IMR-90 (cell line): ENCODE measurements around the gene RBKS. TPM values are rescaled to one million over a fixed set of nuclear protein-coding genes. Genes with fewer than 3 reads are reported as not detected.

Source experiments
- ATAC-seq: fragments of 200-7000 bp; cut with Tn5 transposase; 2 replicates; pipeline ENCODE4 v1.9.1; 2020; ENCODE audit warnings: low read depth, mild to moderate bottlenecking, moderate library complexity
- BruUV-seq: library from RNA; stranded (reverse); fragments of 400-500 nt; replicated peaks from 2 replicates; lab custom pipeline; 2021; lab: Mats Ljungman, UMichigan
- CTCF ChIA-PET: fragments of 300-600 bp; formaldehyde crosslinking; extraction: SDS; loops from one replicate; lab custom pipeline; 2021; ENCODE audit warnings: antibody characterized with exemption; lab: Yijun Ruan, JAX
- POLR2A ChIA-PET: fragments of 300-600 bp; sonication (Branson Sonifier 250); formaldehyde crosslinking; loops from one replicate; lab custom pipeline; 2022; ENCODE audit warnings: antibody characterized with exemption; ENCODE audit not compliant: unreplicated experiment; lab: Charles Lee
- DNase-seq: peaks from one replicate; pipeline ENCODE4 v3.0.0; 2013
- H2AFZ ChIP-seq: replicated peaks from 2 replicates; pipeline ENCODE3; 2013; ENCODE audit warnings: low read length, mild to moderate bottlenecking; ENCODE audit not compliant: poor library complexity
- H2AK5ac ChIP-seq: 2 replicates; pipeline ENCODE4 v1.6.1; 2013; ENCODE audit warnings: low read depth, low read length, inconsistent platforms
- H2AK9ac ChIP-seq: replicated peaks from 2 replicates; pipeline ENCODE3; 2013; ENCODE audit warnings: mild to moderate bottlenecking, low read depth, low read length, moderate library complexity; ENCODE audit not compliant: poor library complexity
- H2BK120ac ChIP-seq: 2 replicates; pipeline ENCODE4 v1.6.1; 2013; ENCODE audit warnings: low read depth, low read length, inconsistent platforms
- H2BK15ac ChIP-seq: 3 replicates; pipeline ENCODE4 v1.6.1; 2013; ENCODE audit warnings: low read depth, low read length, inconsistent platforms
- H2BK20ac ChIP-seq: 2 replicates; pipeline ENCODE4 v1.6.1; 2013; ENCODE audit warnings: low read depth, mild to moderate bottlenecking, inconsistent platforms, low read length, moderate library complexity
- H2BK5ac ChIP-seq: 2 replicates; pipeline ENCODE4 v1.6.1; 2013; ENCODE audit warnings: mild to moderate bottlenecking, low read depth, low read length, inconsistent platforms; ENCODE audit not compliant: poor library complexity, severe bottlenecking
- H3K14ac ChIP-seq: replicated peaks from 2 replicates; pipeline ENCODE4 v1.6.1; 2013; ENCODE audit warnings: low read depth, low read length, inconsistent platforms
- H3K18ac ChIP-seq: 2 replicates; pipeline ENCODE4 v1.6.1; 2013; ENCODE audit warnings: low read depth, low read length, control low read depth
- H3K23ac ChIP-seq: 2 replicates; pipeline ENCODE4 v1.6.1; 2013; ENCODE audit warnings: low read depth, low read length, inconsistent platforms
- H3K27ac ChIP-seq: 2 replicates; pipeline ENCODE4 v1.5.1; 2013; ENCODE audit warnings: mild to moderate bottlenecking, control low read depth, low read length; ENCODE audit not compliant: insufficient read depth
- H3K27me3 ChIP-seq: 2 replicates; pipeline ENCODE4 v1.6.1; 2013; ENCODE audit warnings: low read length; ENCODE audit not compliant: control insufficient read depth, insufficient read depth
- H3K36me3 ChIP-seq: 2 replicates; pipeline ENCODE4 v1.6.1; 2013; ENCODE audit warnings: low read length, mixed read lengths; ENCODE audit not compliant: control insufficient read depth, insufficient read depth
- H3K4ac ChIP-seq: 2 replicates; pipeline ENCODE4 v1.6.1; 2013; ENCODE audit warnings: low read depth, low read length, inconsistent platforms
- H3K4me1 ChIP-seq: 2 replicates; pipeline ENCODE4 v1.6.1; 2013; ENCODE audit warnings: low read length, mixed read lengths; ENCODE audit not compliant: control insufficient read depth, insufficient read depth
- H3K4me2 ChIP-seq: 2 replicates; pipeline ENCODE4 v1.6.1; 2013; ENCODE audit warnings: low read depth, mild to moderate bottlenecking, control low read depth, low read length, moderate library complexity
- H3K4me3 ChIP-seq: 2 replicates; pipeline ENCODE4 v1.5.1; 2013; ENCODE audit warnings: low read depth, mild to moderate bottlenecking, control low read depth, low read length, moderate library complexity; ENCODE audit not compliant: insufficient read depth
- H3K56ac ChIP-seq: 2 replicates; pipeline ENCODE4 v1.6.1; 2013; ENCODE audit warnings: low read length, inconsistent platforms; ENCODE audit not compliant: insufficient read depth; ENCODE audit errors: extremely low read depth
- H3K79me1 ChIP-seq, 2 experiments: 2 replicates each; pipeline ENCODE4 v1.6.1; 2013; ENCODE audit warnings: low read length in 2 of 2, inconsistent platforms in 1 of 2, low read depth in 1 of 2
- H3K9ac ChIP-seq: 2 replicates; pipeline ENCODE4 v1.6.1; 2013; ENCODE audit warnings: low read depth, low read length, control low read depth
- H3K9me1 ChIP-seq: 2 replicates; pipeline ENCODE4 v1.6.1; 2013; ENCODE audit warnings: low read length, inconsistent platforms; ENCODE audit not compliant: insufficient read depth
- H3K9me3 ChIP-seq: 2 replicates; pipeline ENCODE4 v1.6.1; 2013; ENCODE audit warnings: low read length; ENCODE audit not compliant: control insufficient read depth, insufficient read depth
- H4K20me1 ChIP-seq: 2 replicates; pipeline ENCODE4 v1.6.1; 2013; ENCODE audit warnings: low read length, inconsistent platforms; ENCODE audit not compliant: insufficient read depth
- H4K5ac ChIP-seq: 2 replicates; pipeline ENCODE4 v1.6.1; 2013; ENCODE audit warnings: mild to moderate bottlenecking, low read depth, low read length, control low read depth
- H4K8ac ChIP-seq, 2 experiments: 2 replicates each; pipeline ENCODE4 v1.6.1; 2013; ENCODE audit warnings: low read depth in 2 of 2, low read length in 2 of 2, control low read depth in 1 of 2, inconsistent platforms in 1 of 2
- H4K91ac ChIP-seq: 2 replicates; pipeline ENCODE4 v1.6.1; 2013; ENCODE audit warnings: low read depth, low read length, inconsistent platforms; ENCODE audit not compliant: insufficient read depth
- BHLHE40 ChIP-seq: fragments of 150-350 bp; IDR thresholded peaks from 2 replicates; pipeline ENCODE4 v1.6.1; 2016; ENCODE audit warnings: mild to moderate bottlenecking, low read depth, low read length
- CEBPB ChIP-seq: IDR thresholded peaks from 2 replicates; pipeline ENCODE4 v1.6.1; 2012; ENCODE audit warnings: low read depth, low read length, improper control_type of control experiment
- CHD1 ChIP-seq: IDR thresholded peaks from 2 replicates; pipeline ENCODE4 v1.6.1; 2012; ENCODE audit warnings: low read depth, low read length, improper control_type of control experiment
- FOS ChIP-seq: fragments of 150-350 bp; IDR thresholded peaks from 2 replicates; pipeline ENCODE4 v1.6.1; 2016; ENCODE audit warnings: low read depth, low read length
- MAFK ChIP-seq: IDR thresholded peaks from 2 replicates; pipeline ENCODE4 v1.6.1; 2012; ENCODE audit warnings: low read depth, low read length, improper control_type of control experiment
- MAZ ChIP-seq: IDR thresholded peaks from 2 replicates; pipeline ENCODE4 v1.6.1; 2012; ENCODE audit warnings: low read depth, mild to moderate bottlenecking, low read length, improper control_type of control experiment, moderate library complexity, borderline replicate concordance
- MXI1 ChIP-seq: IDR thresholded peaks from 2 replicates; pipeline ENCODE4 v1.6.1; 2012; ENCODE audit warnings: low read depth, mild to moderate bottlenecking, low read length, moderate library complexity, borderline replicate concordance
- POLR2A ChIP-seq: IDR thresholded peaks from 2 replicates; pipeline ENCODE4 v1.6.1; 2012; ENCODE audit warnings: mild to moderate bottlenecking, low read depth, low read length
- RAD21 ChIP-seq: IDR thresholded peaks from 2 replicates; pipeline ENCODE4 v1.6.1; 2012; ENCODE audit warnings: low read length, improper control_type of control experiment
- RFX5 ChIP-seq: IDR thresholded peaks from 2 replicates; pipeline ENCODE4 v1.8.0; 2012; ENCODE audit warnings: low read depth, mild to moderate bottlenecking, low read length, moderate library complexity
- SMC3 ChIP-seq: fragments of 150-350 bp; IDR thresholded peaks from 2 replicates; pipeline ENCODE4 v1.6.1; 2016; ENCODE audit warnings: low read depth, mild to moderate bottlenecking, antibody characterized with exemption, low read length, moderate library complexity
- WGBS, 2 experiments: methylation state at CpG; one replicate each; pipeline versions ENCODE4 v1.1.5 to v1.1.7; 2013; ENCODE audit warnings: missing lambda C conversion rate in 2 of 2; ENCODE audit not compliant: insufficient read length in 1 of 2; ENCODE audit errors: extremely low coverage in 2 of 2; 5-methylcytosine and 5-hydroxymethylcytosine counted together
- dilution Hi-C: fragments of 300-500 bp; cut with HindIII; formaldehyde crosslinking; loops from one replicate; pipeline ENCODE4 v1.14.3; 2018; ENCODE audit warnings: low sequenced_read_pairs; ENCODE audit not compliant: unreplicated experiment
- in situ Hi-C: fragments of 300-500 bp; cut with MboI; formaldehyde crosslinking; loops from 3 replicates; pipeline ENCODE4 v1.14.3; 2019; ENCODE audit warnings: low sequenced_read_pairs, inconsistent platforms, mixed read lengths
- intact Hi-C: fragments of 100-400 bp; cut with micrococcal nuclease; formaldehyde crosslinking; loops from 2 replicates; pipeline ENCODE4 v1.10.0; 2022
- polyA plus RNA-seq, 3 experiments: library from polyadenylated mRNA; depleted of rRNA; stranded (reverse); fragments of >200 nt; gene quantifications; 2 replicates each; pipeline ENCODE4 v1.2.3, GENCODE V29; 2012; ENCODE audit warnings: low replicate concordance in 1 of 3
- total RNA-seq: library from RNA; depleted of rRNA; stranded (reverse); fragments of >200 nt; gene quantifications from 2 replicates; pipeline ENCODE4 v1.2.3, GENCODE V29; 2012
- TF ChIP-seq, protein P1 (sequence below): fragments of 150-350 bp; IDR thresholded peaks from 2 replicates; pipeline ENCODE4 v1.6.1; 2016; ENCODE audit warnings: low read depth, mild to moderate bottlenecking, low read length, moderate library complexity, borderline replicate concordance
- TF ChIP-seq, protein P2 (sequence below): fragments of 150-350 bp; IDR thresholded peaks from 2 replicates; pipeline ENCODE4 v1.6.1; 2017; ENCODE audit warnings: mild to moderate bottlenecking, antibody characterized with exemption, low read length, low read depth

RBKS gene
- total and polyA plus RNA-seq, 2 of the 4 experiments (the other 2 are of a cell fraction): 1.1 to 1.4 TPM

DNA sequence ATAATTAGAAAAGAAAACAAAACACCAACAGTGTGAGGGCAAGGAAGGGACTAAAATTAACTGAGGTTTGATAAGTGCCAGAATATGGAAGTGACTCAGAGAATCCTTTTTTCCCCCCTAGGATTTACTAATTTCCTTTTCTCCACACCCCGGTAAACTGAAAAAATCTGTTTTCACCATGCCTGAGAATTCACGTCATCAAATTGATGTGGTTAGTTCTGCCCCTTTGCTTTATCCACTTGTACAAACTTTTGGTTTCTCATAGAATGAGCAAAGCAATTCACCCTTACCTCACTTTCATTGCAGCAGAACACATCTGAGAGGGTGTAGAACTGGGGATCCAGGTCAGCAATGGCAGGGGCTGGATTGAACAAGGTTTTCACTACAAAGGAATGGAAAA lies 57.8 kb downstream of the RBKS start:
- Histone ChIP-seq H4K8ac (no peak overlapping the region; a peak in 1 of 4 replicates), H4K20me1 (no peaks in the 10 kb centered on the region), H4K91ac (no peak overlapping the region), H3K27ac (no peak overlapping the region), H2BK20ac (no peak overlapping the region), H3K4me2 (no peak overlapping the region; the same call in 1 of the 2 replicates), H2BK15ac (no peak overlapping the region), H3K4me1 (no peaks in the 10 kb centered on the region; the same call in none of the 2 replicates), H3K56ac (no peak overlapping the region), H3K4me3 (no peak overlapping the region), H3K27me3 (no peaks in the 10 kb centered on the region), H3K4ac (no peak overlapping the region; the same call in 1 of the 2 replicates), H3K9ac (no peak overlapping the region), H2BK5ac (no peak overlapping the region), H3K9me3 (peaks cover 4% of the 10 kb centered on the region; the same call in 1 of the 2 replicates), H4K5ac (no peak overlapping the region), H3K14ac (peak overlapping the region; percentile 52; the same call in 1 of the 2 replicates), H3K9me1 (peaks cover 2% of the 10 kb centered on the region; the same call in 1 of the 2 replicates), H2AK5ac (no peak overlapping the region), H3K36me3 (no peaks in the 10 kb centered on the region), H2BK120ac (no peak overlapping the region), H3K23ac (no peak overlapping the region), H3K18ac (no peak overlapping the region), H3K79me1 (no peaks in the 10 kb centered on the region), H2AK9ac (no peak overlapping the region), H2AFZ (no peak overlapping the region)
- no TSS peak for BruUV-seq
- intact Hi-C loops: no loop called here
- ChIA-PET POLR2A (no interaction called here), CTCF (interaction anchor here (1.1 kb wide), 1 partner anchor 14 kb away, joined by 4 read pairs; no protein-coding TSS in a partner anchor)
- DNase-seq: peak; percentile 65
- TF ChIP-seq BHLHE40 (no peak), SMC3 (no peak), FOS (no peak), POLR2A (no peak), MXI1 (no peak), CEBPB (no peak), CHD1 (no peak), MAZ (no peak), RFX5 (no peak), MAFK (no peak), RAD21 (no peak)
- TF ChIP-seq, protein P1, sequence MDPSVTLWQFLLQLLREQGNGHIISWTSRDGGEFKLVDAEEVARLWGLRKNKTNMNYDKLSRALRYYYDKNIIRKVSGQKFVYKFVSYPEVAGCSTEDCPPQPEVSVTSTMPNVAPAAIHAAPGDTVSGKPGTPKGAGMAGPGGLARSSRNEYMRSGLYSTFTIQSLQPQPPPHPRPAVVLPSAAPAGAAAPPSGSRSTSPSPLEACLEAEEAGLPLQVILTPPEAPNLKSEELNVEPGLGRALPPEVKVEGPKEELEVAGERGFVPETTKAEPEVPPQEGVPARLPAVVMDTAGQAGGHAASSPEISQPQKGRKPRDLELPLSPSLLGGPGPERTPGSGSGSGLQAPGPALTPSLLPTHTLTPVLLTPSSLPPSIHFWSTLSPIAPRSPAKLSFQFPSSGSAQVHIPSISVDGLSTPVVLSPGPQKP: no peak
- TF ChIP-seq, protein P2, sequence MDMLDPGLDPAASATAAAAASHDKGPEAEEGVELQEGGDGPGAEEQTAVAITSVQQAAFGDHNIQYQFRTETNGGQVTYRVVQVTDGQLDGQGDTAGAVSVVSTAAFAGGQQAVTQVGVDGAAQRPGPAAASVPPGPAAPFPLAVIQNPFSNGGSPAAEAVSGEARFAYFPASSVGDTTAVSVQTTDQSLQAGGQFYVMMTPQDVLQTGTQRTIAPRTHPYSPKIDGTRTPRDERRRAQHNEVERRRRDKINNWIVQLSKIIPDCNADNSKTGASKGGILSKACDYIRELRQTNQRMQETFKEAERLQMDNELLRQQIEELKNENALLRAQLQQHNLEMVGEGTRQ: no peak
- WGBS, 2 experiments: no CpG with 5 or more reads among the region's 2 CpGs
- ATAC-seq: no peak
- in situ Hi-C loops: no loop called here
- dilution Hi-C loops: no loop called here
